GM19023 (cell line): Measurements from ENCODE around the gene WDSUB1.

ENCODE experiments used
- ATAC-seq: cut with Tn5 transposase; IDR thresholded peaks from one replicate; pipeline ENCODE4 v1.9.1; 2021; ENCODE audit warnings: mild to moderate bottlenecking, moderate library complexity; ENCODE audit not compliant: unreplicated experiment

Gene WDSUB1

GRCh38 chr2:159199761-159200465 lies 86.6 kb downstream of the WDSUB1 start:
- no peak for ATAC-seq

GRCh38 chr2:159199236-159199635 lies 87.3 kb downstream of the WDSUB1 start:
- no peak for ATAC-seq

GRCh38 chr2:159196393-159196925 lies 90.0 kb downstream of the WDSUB1 start:
- no peak for ATAC-seq

GRCh38 chr2:159195697-159196096 lies 90.8 kb downstream of the WDSUB1 start:
- no peak for ATAC-seq

- no peak for ATAC-seq
These were observed 92.3 kb downstream of the WDSUB1 start for GRCh38 chr2:159194241-159194640.

GRCh38 chr2:159193791-159194190 lies 92.7 kb downstream of the WDSUB1 start:
- ATAC-seq = no peak

GRCh38 chr2:159192371-159192918 lies 94.1 kb downstream of the WDSUB1 start:
- no peak for ATAC-seq

- no peak for ATAC-seq
These were observed 98.1 kb downstream of the WDSUB1 start for GRCh38 chr2:159188449-159188848.

- no peak for ATAC-seq
These were observed 99.4 kb downstream of the WDSUB1 start for GRCh38 chr2:159187106-159187505.

- ATAC-seq = no peak
These were observed 100.0 kb downstream of the WDSUB1 start for GRCh38 chr2:159186462-159186861.
